DMS 273 treated with DMSO at 0.1 percent for 48 hours (cell line): ENCODE data around the gene CDC42BPB.

Experiments
- DNase-seq: peaks from one replicate; lab custom pipeline; 2025; lab: John Stamatoyannopoulos, UW

The CDC42BPB gene

DNA sequence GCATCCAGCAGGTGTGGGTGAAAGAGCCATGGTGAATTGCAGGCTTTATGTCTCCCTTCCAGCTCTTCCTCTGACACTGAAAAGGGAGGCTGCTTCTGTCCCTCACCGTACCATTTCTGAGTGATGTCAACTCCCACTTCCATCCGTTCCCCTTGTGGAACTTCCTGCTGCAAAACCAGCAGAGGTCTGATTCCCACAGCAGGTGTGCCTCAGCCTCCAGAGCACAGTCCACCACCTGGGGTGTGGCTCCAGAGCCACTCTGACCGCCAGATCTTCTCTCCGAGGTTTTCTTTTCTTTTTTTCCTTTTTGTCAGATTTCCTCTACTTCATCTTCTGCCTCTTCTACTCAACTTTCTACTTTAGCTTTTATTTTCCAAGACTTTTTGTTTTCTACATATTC, 62.7 kb downstream of the CDC42BPB start:
- DNase-seq, result no peak

GRCh38 chr14:102993523-102993922, 63.8 kb downstream of the CDC42BPB start:
- no peak for DNase-seq

DNA sequence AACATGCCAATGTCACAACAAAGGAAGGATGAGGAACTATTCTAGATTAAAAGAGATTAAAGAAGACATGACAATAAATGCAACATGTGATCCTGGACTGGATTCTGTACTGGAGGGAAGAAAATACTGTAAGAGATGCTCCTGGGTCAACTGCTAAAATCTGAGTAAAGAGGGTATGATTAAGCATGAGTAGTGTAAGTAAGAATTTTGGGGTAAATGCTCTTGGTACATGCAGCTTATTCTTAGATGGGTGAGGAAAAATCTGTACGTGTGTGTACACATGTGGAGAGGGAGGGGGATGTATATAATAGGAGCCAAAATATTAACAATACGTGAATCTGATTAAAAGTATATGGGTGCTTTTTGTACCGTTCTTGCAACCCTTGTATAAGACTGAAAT, 66.0 kb downstream of the CDC42BPB start:
- no peak for DNase-seq

DNA sequence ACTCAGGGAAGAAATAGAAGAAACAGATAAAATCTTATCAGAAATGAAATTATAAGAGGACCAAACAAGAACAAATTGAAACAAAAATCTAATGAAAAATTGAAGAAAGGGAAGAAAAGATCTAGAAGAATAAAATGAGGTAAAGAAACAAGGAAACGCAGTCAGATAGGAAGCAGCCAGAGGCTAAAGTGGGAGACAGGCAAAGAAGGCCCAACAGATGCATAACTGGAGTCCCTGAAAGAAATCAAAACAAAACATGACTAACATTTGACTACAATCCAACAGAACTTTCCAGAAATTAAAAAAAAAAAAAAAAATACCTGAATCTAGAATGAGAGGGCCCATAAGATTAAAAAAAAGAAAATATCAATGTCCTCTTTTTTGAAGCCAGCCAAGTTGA, 69.3 kb downstream of the CDC42BPB start:
- DNase-seq, result no peak

GRCh38 chr14:102986810-102987579, 70.4 kb downstream of the CDC42BPB start:
- no peak for DNase-seq

DNA sequence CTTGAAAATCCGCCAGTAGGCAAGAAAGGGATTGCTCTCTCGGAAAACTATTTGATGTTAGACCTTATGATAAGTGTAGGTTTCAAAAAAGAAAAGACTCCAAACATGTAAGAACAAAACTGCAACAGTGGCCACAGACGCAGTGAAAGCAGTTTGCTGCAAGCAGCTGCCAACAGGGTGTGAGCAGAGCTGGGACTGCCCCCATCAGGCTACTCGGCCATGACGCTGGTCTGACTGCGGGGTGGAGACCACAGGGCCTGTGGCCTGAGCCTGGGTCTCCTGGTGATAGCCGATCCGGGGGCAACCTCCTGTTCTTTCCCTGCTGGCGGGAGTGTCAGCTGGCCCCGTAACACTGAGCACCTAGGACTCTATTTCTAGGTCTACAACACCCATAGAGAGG, 71.7 kb downstream of the CDC42BPB start:
- DNase-seq, result no peak

GRCh38 chr14:102984336-102985102, 72.8 kb downstream of the CDC42BPB start:
- no peak for DNase-seq

GRCh38 chr14:102983496-102983895, 73.9 kb downstream of the CDC42BPB start:
- no peak for DNase-seq

GRCh38 chr14:102982852-102983470, 74.4 kb downstream of the CDC42BPB start:
- DNase-seq, result no peak

DNA sequence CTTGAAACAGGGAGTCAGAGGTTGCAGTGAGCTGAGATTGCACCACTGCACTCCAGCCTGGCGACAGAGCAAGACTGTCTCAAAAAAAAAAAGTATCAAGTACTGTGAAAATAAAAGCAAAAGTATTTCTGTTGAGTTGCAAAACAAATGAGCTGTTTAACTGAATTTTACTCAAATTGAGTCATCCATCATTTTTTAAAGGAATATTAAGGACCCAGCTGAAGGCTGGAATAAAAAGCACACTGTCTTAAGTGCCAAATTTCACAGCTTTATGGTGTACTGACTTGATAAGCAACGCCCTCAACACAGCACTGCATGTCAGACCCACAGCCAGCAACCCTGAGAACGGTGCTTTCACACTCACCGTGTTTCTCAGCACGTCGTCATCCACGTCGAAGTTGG, 76.9 kb downstream of the CDC42BPB start:
- no peak for DNase-seq

DNA sequence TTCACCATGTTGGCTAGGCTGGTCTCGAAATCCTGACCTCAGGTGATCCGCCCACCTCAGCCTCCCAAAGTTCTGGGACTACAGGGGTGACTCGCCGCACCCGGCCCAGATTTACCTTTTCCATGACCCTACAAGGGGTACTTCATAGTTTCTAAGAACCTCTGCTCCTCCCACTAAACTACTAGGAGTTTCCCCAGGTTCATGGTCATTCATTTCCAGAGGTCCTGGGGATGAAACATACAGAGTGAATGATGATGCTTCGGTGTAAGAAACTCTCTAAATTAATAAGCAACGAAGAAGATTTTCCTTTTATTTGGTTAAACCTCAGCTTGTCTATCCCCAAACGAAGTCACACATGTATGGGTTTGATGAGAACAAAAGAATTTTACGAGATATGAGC, 77.9 kb downstream of the CDC42BPB start:
- DNase-seq, result no peak

DNA sequence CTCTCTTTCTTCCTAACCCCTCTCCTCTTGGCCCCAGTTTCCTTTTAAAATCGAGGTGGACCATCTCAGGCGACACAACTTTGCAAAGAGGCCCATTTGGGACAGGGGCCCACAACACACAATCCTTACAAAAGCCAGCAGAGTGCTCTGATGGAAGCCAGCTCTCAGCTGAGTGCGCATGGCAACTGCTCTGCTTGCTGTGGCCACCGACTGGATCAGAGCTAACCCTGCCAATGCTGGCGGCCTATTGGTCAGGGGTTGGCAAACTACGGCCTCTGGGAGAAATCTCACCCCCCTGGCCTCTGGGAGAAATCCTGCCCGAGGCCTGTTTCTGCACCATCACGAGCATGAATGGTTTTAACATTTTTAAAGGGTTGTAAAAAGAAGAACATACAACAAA, 79.9 kb downstream of the CDC42BPB start:
- no peak for DNase-seq

- DNase-seq, result no peak
These were observed 81.7 kb downstream of the CDC42BPB start for GRCh38 chr14:102975662-102976061.

DNA sequence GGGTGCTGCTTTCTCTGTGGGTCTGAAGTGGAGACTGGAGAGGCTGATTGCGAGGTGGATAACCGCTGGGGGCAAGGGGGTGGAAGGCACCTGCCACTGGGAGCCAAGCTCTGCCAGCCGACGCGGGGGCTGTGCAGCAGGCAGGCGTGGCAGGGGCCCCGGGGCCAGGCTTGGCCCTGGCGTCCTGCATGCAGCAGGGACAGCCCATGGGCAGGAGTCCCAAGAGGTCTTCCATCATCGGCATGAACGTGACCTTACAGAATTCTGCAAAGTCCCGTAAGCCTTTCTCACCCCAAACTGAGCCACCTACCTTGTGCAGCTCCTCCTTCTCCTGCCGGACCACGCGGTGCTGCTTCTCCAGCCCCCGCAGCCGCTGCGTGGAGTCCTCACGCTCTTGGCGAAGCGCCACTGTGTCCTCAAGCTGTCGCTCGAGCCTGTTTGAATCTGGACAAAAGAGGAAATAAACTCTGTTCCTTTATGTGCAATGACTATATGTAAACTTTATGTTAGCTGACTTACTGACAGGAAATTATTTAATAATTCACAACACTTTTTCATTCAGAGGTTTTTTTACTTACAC, 83.6 kb downstream of the CDC42BPB start:
- no peak for DNase-seq

- no peak for DNase-seq
These were observed 85.3 kb downstream of the CDC42BPB start for GRCh38 chr14:102971836-102972606.

DNA sequence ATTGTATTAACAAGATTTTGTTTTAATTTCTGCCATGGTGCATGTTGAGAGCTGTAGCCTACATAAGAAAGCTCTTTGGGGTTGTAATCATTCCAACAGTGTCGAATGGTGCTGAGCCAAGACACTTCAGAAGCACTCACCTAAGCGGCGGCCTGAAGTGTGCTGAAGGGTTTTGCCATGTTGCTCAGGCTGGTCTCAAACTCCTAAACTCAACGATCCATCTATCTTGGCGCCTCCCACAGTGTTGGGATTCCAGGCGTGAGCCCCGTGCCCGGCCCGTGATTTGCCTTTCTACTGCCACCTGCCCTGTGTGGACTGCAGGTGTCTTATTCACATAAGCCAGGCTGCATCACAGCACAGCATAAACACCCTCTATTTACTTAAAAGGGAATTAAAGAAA, 86.0 kb downstream of the CDC42BPB start:
- no peak for DNase-seq

- DNase-seq, result no peak
These were observed 86.9 kb downstream of the CDC42BPB start for GRCh38 chr14:102970496-102970895.

GRCh38 chr14:102969901-102970300, 87.4 kb downstream of the CDC42BPB start:
- DNase-seq, result no peak

DNA sequence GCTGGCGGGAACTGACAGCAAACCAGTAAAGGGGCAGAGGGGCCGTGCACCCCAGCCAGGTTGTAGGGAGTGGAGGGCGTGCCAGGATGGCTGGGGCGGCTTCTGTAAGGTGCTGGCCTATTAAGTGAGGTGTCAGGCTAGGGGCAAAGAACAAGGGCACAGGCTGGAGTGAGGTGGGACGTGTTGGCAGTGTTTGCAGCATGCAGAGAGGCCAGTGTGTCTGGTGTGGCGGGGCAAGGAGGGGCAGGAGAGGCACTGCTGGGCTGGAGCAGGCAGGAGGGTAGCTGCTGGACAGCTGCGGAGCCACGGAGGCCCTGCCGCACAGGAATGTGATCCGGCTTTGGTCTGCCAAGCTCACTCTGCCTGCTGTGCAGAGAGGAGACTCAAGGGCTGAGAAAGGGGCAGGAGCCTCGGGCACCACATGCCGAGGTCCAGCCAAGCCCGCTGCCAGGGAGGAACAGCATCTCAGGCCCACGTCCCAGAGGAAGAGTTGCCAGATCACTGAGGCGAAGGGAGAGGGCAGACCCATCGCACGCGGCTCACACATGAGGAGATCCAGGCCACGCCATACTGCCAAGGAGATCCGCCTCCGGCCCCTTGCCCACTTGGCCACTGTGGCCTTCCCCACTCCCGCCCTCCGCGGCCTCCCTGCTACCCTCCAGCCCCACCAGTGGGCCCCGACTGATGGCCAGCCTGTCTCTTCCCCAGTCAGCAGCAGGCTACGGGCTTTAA, 88.1 kb downstream of the CDC42BPB start:
- DNase-seq, result no peak

GRCh38 chr14:102968306-102968705, 89.0 kb downstream of the CDC42BPB start:
- DNase-seq, result no peak

DNA sequence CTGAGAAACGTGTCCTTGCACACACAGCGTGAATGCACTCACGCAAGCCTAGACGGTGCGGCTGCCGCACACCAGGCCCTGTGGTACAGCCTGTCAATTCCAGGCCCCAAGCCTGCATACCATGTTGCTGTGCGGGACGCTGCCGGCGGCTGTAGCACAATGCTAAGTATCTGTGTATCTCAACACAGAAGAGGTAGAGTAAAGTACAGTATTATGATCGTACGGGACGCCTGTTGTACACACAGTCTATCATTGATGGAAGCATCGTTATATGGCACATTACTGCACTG, 89.9 kb downstream of the CDC42BPB start:
- DNase-seq, result no peak
